GM12874 (cell line): ENCODE results near the gene SLC23A2.

Experiments
- CTCF ChIP-seq: IDR thresholded peaks from 2 replicates; pipeline ENCODE4 v1.5.1; 2011; ENCODE audit warnings: low read depth, mild to moderate bottlenecking, control low read depth, low read length, moderate library complexity; ENCODE audit not compliant: insufficient read depth

The SLC23A2 gene

DNA sequence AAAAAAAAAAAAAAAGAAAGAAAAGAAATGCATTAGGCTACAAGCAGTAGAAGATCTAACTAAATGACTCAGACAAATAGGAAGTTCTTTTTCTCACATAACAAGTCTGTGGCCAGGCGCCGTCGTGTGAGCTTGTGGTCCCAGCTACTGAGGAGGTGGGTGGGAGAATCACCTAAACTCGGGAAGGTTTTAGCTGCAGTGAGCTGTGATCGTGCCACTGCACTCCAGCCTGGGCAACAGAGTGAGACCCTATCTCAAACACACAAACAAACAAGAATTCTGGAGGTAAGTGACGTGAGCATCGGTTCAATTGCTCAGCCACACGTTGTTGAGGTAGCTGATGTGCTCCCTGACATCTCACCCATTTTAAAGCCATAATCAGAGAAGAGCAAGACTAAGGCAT, 37.9 kb upstream of the SLC23A2 start:
- no peak for TF ChIP-seq CTCF

DNA sequence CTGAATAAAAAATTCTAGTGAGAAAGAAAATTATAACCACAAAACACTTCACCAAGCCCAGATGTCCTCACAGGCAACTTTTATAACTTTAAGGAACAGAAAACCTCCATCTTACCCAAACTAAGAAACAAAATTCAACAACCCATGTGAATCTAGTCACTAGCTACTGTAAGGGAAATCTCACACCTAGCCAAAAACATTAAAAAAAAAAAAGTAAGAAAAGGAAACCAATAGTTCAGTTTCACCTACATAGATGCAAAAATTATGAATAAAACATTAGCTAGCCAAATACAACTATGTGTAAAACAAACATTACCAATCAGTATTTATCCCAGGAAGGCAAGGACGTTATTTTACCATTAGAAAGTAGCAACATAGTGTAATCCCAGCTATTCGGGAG, 35.5 kb upstream of the SLC23A2 start:
- no peak for TF ChIP-seq CTCF

GRCh38 chr20:5033566-5033965, 32.3 kb upstream of the SLC23A2 start:
- TF ChIP-seq CTCF: no peak

DNA sequence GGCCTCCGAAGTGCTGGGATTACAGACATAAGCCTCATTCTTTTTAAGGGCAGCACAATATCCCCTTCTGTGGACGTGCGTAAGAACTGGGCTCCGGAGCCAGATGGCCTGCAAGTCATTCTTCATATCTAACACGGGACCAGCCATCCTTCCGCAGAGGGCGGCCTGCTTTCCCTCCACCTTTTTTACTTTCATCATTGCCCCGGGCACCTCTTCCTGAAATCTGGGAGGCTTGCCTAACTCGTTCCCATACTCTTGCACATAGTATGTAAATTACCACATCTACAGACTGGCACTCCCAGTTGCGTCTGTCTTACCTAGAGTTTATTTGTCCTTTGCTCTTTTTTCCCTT, 29.9 kb upstream of the SLC23A2 start:
- TF ChIP-seq CTCF: no peak

- TF ChIP-seq CTCF: no peak
Observed at GRCh38 chr20:5030348-5031205, 29.3 kb upstream of the SLC23A2 start.

DNA sequence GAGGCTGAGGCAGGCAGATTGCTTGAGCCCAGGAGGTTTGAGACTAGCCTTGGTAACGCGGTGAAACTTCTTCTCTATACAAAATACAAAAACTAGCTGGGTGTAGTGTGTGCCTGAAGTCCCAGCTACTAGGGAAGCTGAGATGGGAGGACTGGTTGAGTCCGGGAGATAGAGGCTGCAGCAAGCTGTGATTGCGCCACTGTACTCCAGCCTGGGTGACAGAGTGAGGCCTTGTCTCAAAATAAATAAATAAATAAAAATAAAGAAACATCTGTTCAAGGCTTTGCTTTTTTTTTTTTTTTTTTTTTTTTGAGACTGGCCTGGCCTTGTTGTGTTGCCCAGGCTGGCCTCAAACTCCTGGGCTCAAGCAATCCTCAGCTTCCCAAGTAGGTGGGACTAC, 23.7 kb upstream of the SLC23A2 start:
- no peak for TF ChIP-seq CTCF

GRCh38 chr20:5024103-5024502, 22.8 kb upstream of the SLC23A2 start:
- no peak for TF ChIP-seq CTCF

DNA sequence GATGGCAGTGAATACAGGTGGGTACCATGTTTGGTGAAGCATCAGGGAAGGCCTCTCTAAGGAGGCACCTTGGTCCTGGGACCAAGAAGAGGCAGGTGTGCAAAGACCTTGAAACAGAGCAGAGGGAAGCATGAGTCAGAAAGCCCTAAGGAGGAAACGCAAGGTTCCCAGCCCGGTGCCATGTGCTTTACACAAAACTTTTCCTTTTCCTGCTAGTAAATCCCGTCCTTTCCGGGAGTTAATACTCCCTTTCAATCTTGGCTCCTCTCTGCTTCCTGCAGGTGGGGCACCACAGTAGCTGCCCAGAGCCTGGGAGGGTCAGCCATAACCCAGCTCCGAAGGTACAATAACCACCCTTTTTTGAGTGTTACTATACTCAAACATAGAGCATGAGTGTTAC, 19.4 kb upstream of the SLC23A2 start:
- no peak for TF ChIP-seq CTCF
